Measurements from ENCODE around the gene OR52A1. TPM values are rescaled to one million over a fixed set of nuclear protein-coding genes. Genes with fewer than 3 reads are reported as not detected.
A peak's percentile ranks its signal among the peaks of the same experiment; 100 is the strongest.

The OR52A1 gene
- total RNA-seq, 1 donor from 2014 or later: not detected

DNA sequence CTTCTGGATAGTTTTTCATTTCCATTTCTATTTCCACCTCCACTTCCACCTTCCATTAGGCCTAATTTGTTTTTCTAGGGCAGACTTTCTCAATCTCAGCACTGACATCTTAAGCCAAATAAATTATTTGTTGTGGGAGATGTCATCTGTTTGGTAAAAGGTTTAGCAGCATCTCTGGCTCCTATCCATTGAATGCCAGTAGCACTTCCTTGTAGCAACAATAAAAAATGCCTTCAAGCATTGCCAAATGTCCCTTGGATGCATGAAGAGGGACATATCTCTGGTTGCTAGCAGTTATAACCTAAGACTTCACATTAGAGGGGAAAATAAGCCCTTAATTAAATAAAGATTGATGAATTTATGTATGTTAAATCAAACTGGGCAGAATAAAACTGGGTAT, 18.3 kb downstream of the OR52A1 start:
- DNase-seq (ENCODE audit: low spot score): no peak

DNA sequence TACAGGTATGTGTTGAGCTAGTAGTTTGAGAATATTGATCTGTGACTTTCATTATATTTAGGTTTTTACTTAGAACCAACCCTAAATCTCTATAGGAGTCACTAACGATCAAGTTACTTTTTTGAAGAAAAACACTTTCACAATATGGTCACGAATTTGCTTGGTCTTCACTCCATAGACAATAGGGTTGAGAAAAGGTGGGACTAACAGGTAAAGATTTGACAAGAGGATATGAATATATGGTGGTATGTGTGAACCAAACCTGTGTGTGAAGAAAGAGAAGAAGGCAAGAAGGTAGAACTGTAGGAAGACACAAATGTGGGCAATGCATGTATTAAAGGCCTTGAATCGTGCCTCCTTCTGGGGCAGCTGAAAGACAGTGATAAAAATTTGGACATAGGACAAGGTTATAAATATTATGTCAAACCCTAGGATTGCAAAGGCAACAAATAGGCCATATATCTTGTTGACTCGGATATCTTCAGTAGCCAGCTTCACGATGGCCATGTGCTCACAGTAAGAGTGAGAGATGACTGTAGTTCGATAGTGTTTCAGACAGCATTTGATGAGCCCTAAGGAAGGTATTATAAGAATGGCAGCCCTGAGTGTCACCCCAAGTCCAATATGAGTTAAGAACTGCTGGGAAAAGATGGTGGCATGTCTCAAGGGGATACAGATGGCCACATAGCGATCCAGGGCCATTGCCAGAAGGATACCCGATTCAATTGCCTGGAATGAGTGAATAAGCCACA, 22.8 kb downstream of the OR52A1 start:
- DNase-seq (ENCODE audit: low spot score) (no peak), ATAC-seq (no peak)

More for the DNA sequence above, 18.3 kb downstream of the OR52A1 start:
- no peak for ATAC-seq

DNA sequence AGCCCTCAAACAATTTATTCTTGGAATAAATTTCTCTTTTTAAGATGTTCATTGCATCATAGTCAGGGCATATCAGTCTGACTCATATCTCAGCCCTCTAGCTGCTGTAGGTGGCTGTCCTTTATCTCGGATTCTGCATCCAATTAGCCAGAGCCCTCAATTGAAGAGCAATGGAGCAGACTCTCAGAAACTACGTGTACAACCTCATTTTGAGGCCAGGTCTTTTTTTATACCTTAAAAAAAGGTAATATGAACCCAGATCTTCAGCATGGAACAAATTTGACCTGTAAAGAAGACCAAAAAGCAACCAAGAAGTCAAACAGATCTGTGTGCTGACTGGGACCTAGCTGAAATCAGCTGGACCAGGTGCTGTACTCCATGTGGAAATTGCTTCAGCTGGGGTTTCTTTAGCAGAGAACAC, 25.1 kb downstream of the OR52A1 start:
- DNase-seq (ENCODE audit: low spot score): no peak
- ATAC-seq: no peak

DNA sequence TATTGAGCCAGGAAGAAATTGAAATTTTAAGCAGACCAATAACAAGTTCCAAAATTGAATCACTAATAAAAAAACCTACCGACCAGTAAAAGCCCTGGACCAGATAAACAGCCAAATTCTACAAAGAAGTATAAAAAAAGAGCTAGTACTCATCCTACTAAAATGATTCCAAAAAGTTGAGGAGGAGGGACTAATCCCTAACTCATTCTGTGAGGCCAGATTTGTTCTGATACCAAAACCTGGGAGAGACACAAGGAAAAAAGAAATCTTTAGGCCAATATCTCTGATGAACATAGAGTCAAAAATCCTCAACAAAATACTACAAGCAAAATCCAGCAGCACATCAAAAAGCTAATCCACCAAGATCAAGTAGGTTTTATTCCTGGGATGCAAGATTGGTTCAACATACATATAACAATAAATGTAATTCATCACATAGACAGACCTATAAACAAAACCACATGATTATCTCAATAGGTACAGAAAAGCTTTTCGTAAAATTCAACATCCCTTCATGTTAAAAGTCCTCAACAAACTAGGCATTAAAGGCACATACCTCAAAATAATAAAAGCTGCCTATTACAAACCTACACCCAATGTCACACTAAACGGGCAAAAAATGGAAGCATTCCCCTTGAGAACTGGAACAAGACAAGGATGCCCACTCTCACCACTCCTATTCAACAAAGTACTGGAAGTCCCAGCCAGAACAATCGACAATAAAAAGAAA, 29.5 kb downstream of the OR52A1 start:
- no peak for ATAC-seq
- DNase-seq (ENCODE audit: low spot score): no peak

DNA sequence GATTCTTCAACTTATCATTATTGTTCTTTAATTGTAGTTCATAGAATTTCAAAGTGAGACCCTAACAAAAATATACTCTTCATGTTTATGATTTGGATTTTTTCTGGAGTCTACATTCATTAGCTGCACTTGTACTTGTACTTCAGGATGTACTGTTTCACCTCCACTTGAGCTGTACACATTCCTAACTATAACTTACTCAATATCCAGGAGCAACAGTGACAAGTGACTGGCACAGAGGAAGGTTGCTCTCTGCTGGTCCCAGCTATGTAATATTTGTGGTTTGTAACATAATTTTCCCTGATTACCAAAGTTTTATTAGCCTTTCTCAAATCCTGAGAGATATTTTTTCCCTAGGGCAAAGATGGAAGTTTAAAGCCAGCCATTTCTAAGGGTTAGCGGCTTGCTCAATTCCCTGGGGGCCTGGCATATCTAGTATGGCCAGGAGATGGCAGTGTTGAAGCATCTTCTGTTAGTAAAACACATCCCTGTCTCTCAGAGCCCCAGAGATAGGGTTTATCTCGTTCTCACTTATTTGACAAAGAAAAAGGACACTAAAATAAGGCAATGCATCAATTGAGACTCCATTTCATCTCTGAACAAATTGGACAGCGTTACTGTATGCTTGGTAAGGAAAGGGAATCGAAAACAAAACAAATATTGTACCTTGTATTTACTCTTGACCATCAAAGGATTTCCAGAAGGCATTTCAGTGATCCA, 30.6 kb downstream of the OR52A1 start:
- ATAC-seq: peak; percentile 99

DNA sequence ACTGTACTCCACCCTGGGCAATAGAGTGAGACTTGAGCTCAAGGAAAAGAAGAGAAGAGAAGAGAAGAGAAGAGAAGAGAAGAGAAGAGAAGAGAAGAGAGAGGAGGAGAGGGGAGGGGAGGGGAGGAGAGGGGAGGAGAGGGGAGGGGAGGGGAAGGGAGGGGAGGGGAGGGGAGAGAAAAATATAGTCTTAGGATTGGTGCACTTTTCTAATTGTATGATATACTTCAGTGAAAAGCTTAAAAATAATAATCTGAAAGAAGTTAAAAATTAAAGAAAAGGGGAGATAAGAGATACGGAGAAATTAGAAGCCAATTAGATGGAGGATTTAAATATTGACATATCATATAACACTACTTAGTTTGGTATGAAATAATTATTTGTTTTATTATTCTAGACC, 35.7 kb downstream of the OR52A1 start:
- ATAC-seq (no peak), DNase-seq (ENCODE audit: low spot score) (no peak)

More for the DNA sequence above, 30.6 kb downstream of the OR52A1 start:
- DNase-seq (ENCODE audit: low spot score): peak; percentile 54

DNA sequence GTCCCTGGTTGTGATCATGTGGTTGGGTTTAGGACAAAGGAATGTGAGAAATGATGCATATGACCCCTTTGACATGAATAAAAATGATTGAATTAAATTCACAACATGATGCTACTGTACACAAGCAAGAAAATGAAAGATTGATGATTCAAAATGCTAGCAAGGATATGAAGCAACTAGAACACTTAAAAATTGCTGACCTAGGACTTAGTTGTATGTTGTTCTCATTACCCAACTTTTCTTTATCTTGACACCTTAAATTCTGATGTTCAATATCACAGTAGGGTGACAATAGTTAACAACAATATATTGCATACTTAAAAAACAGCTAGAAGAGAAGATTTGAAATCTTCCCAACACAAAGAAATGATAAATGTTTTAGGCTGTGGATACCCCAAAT, 37.0 kb downstream of the OR52A1 start:
- DNase-seq (ENCODE audit: low spot score): no peak

DNA sequence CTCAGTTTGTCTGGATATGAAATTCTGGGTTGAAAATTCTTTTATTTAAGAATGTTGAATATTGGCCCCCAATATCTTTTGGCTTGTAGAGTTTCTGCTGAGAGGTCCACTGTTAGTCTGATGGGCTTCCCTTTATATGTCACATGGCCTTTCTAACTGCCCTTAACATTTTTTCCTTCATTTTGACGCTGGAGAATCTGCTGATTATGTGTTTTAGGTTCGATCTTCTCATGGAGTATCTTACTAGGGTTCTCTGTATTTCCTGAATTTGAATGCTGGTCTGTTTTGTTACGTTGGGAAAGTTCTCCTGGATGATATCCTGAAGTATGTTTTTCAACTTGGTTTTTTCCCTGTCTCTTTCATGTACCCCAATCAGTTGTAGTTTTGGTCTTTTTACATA, 39.2 kb downstream of the OR52A1 start:
- no peak for ATAC-seq
- DNase-seq (ENCODE audit: low spot score): no peak

More for the DNA sequence above, 37.0 kb downstream of the OR52A1 start:
- no peak for ATAC-seq

DNA sequence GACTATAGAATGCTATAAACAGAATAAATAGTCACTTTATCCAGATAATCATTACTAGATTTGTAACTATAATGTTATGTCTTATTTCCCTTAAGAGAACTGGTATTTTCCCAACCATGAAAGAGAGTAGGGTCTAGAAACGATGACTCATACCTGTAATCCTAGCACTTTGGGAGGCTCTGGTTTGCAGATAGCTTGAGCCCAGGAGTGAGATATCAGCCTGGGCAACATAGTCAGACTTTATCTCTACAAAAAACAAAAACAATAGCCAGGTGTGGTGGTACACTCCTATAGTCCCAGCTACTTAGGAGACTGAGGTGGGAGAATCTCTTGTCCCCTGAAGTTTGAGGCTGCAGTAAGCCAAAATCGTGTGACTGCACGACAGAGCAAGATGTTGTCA, 47.3 kb downstream of the OR52A1 start:
- ATAC-seq (no peak), DNase-seq (ENCODE audit: low spot score) (no peak)

DNA sequence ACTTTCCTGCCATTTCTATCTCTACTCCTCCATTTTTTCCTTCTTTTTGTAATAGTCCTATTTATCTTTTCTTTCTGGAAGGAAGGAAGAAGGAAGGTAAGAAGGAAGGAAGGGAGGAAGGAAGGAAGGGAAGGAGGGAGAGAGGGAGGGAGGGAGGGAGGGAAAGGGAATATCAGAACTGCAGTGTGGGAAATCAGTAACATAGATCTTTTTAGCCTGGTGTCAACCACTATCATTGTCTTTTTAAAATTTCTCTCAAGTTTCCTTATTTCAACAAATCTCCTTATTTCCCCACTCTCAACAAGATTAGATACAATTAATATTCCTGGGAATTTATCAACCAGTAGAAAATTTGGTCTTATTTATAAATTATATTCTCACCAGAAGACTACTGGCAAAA, 51.5 kb downstream of the OR52A1 start:
- DNase-seq (ENCODE audit: low spot score) (no peak), ATAC-seq (no peak)

DNA sequence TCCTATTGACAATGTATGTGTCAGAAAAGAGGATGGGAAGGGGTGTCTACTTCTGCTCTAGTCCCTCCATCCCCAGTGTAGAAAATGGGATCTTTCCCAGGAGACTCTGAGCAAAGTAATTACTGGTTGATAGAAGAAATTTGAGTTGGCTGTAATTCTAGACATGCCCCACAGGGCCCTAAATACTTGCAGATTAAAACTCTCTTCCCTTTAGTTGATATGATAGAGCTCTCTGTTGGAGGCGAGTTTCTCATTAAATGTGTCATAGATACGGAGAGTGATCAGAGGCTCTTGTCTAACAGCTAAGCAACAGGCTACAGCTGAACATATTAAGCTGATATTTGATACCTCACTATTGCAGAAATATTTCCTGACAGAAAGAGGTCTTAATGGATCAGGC, 52.3 kb downstream of the OR52A1 start:
- DNase-seq (ENCODE audit: low spot score) (no peak), ATAC-seq (no peak)

DNA sequence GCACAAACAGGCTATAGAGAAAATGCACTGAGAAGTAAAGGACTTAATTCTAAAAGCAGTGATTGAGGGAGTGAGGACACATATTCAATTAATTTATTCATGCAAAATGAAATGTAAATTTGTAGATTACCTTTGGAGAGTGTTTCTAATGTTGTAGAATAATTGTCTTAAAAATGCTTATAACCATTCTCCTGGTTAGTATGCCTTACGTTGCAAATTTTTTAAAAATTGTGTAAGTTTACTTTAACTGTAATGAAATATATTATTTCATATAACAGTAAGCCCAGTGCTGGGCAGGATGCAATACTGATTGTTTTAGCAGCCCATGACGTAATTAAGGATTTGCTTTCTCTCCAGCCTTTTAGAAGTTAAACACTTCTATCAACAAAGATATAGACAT, 58.5 kb downstream of the OR52A1 start:
- DNase-seq (ENCODE audit: low spot score): no peak
- ATAC-seq: no peak

Other genes starting within 250 kb of the OR52A1 start
- not detected for gene OR51G2, start 235.4 kb downstream of the OR52A1 start, total RNA-seq
- gene OR51G1, start 230.4 kb downstream of the OR52A1 start, total RNA-seq: not detected
- gene OR51A4, start 207.2 kb downstream of the OR52A1 start, total RNA-seq: not detected
- not detected for gene OR51A2, start 199.0 kb downstream of the OR52A1 start, total RNA-seq
- gene OR51L1, start 159.9 kb downstream of the OR52A1 start, total RNA-seq: not detected
- not detected for gene OR52J3, start 108.2 kb downstream of the OR52A1 start, total RNA-seq
- not detected for gene OR52E2, start 95.1 kb downstream of the OR52A1 start, total RNA-seq
- not detected for gene OR52E1, start 85.2 kb downstream of the OR52A1 start, total RNA-seq
- not detected for gene OR52A5, start 16.4 kb downstream of the OR52A1 start, total RNA-seq
- gene OR51V1, start 45.9 kb upstream of the OR52A1 start, total RNA-seq: not detected
- gene HBB, start 72.3 kb upstream of the OR52A1 start, total RNA-seq: 143 TPM
- gene HBD, start 79.7 kb upstream of the OR52A1 start, total RNA-seq: 2.1 TPM
- gene HBG1, start 95.1 kb upstream of the OR52A1 start, total RNA-seq: 2.5 TPM
- gene HBG2, start 100.0 kb upstream of the OR52A1 start, total RNA-seq: 7.6 TPM
- gene HBE1, start 115.2 kb upstream of the OR52A1 start, total RNA-seq: 1.9 TPM
- not detected for gene OR51B4, start 147.2 kb upstream of the OR52A1 start, total RNA-seq
- gene OR51B2, start 169.5 kb upstream of the OR52A1 start, total RNA-seq: not detected
- gene OR51B5, start 188.8 kb upstream of the OR52A1 start, total RNA-seq: 0.15 TPM
- gene OR51B6, start 196.8 kb upstream of the OR52A1 start, total RNA-seq: not detected
- not detected for gene OR51M1, start 229.1 kb upstream of the OR52A1 start, total RNA-seq

All from left lobe of liver (tissue), 2 donors.